ENCODE data around the gene CUBN. TPM values are rescaled to one million over a fixed set of nuclear protein-coding genes. Genes with fewer than 3 reads are reported as not detected.

The CUBN gene
- 0.50 TPM for polyA plus RNA-seq (2013, experiment 1 of 4)
- 0.44 TPM for polyA plus RNA-seq (2013, experiment 2 of 4)
- polyA plus RNA-seq (2013, experiment 3 of 4), result 0.75 TPM
- 0.73 TPM for polyA plus RNA-seq (2013, experiment 4 of 4)

GRCh38 chr10:17129741-17130140 is at the start of gene CUBN:
Gene CUBN, minus strand, starts transcription at chr10:17129811. Its CDS starts 46 bp downstream, at chr10:17129765.
- WGBS, 2 experiments, result 96 to 97% methylated on average over 1 of the region's 1 CpG
- Histone ChIP-seq H3K4me3 (ENCODE audit: insufficient read depth, low read depth, low read length) (no peak within 1 kb of the TSS), H3K9me3 (ENCODE audit: control insufficient read depth, low read length) (no peaks in the 10 kb centered on the region), H3K4me1 (ENCODE audit: control insufficient read depth, insufficient read depth, low read length) (no peaks in the 10 kb centered on the region), H3K36me3 (ENCODE audit: control insufficient read depth, insufficient read depth, low read length) (no peaks in the 10 kb centered on the region), H3K27ac (ENCODE audit: insufficient read depth, low read depth, low read length, poor library complexity, severe bottlenecking) (no peak within 1 kb of the TSS), H3K27me3 (ENCODE audit: control insufficient read depth, insufficient read depth, low read length, poor library complexity, severe bottlenecking) (no peaks in the 10 kb centered on the region)

DNA sequence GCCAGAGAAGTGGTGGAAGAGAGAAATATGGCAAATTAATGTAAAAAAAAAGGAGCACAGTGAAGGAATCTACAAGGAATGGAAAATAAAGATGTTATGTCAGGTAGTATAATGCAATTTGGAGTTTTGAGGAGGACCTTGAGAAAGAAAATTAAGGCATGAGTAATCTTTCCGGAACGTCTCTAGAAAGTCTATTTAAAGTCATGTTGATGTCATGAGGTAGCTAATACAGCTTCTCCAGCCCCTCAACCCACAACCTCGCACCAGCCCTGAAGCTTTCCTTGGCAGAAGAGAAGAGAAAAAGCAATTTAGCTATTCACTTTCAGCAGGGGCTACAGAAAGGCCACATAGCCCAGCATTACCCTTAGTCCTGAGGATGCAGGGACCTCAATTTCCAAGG is 49.4 kb upstream of the CUBN start:
- Histone ChIP-seq H3K4me1 (ENCODE audit: control insufficient read depth, insufficient read depth, low read length) (peaks cover 7% of the 10 kb centered on the region), H3K27ac (ENCODE audit: insufficient read depth, low read depth, low read length, poor library complexity, severe bottlenecking) (no peak overlapping the region), H3K36me3 (ENCODE audit: control insufficient read depth, insufficient read depth, low read length) (no peaks in the 10 kb centered on the region), H3K4me3 (ENCODE audit: insufficient read depth, low read depth, low read length) (no peak overlapping the region), H3K9me3 (ENCODE audit: control insufficient read depth, low read length) (no peaks in the 10 kb centered on the region), H3K27me3 (ENCODE audit: control insufficient read depth, insufficient read depth, low read length, poor library complexity, severe bottlenecking) (no peaks in the 10 kb centered on the region)
- 91 to 94% methylated on average over 3 of the region's 3 CpGs for WGBS, 2 experiments

- no peak overlapping the region for H3K4me3 ChIP-seq (ENCODE audit: insufficient read depth, low read depth, low read length)
- no peaks in the 10 kb centered on the region for H3K27me3 ChIP-seq (ENCODE audit: control insufficient read depth, insufficient read depth, low read length, poor library complexity, severe bottlenecking)
- H3K4me1 ChIP-seq (ENCODE audit: control insufficient read depth, insufficient read depth, low read length), result peaks cover 7% of the 10 kb centered on the region
- H3K9me3 ChIP-seq (ENCODE audit: control insufficient read depth, low read length), result no peaks in the 10 kb centered on the region
- no peaks in the 10 kb centered on the region for H3K36me3 ChIP-seq (ENCODE audit: control insufficient read depth, insufficient read depth, low read length)
- no peak overlapping the region for H3K27ac ChIP-seq (ENCODE audit: insufficient read depth, low read depth, low read length, poor library complexity, severe bottlenecking)
- WGBS, 2 experiments, result 78 to 83% methylated on average over 1 of the region's 1 CpG
Measured at GRCh38 chr10:17178006-17178405, 48.4 kb upstream of the CUBN start.

GRCh38 chr10:17177014-17177413 is 47.4 kb upstream of the CUBN start:
- Histone ChIP-seq H3K36me3 (ENCODE audit: control insufficient read depth, insufficient read depth, low read length) (no peaks in the 10 kb centered on the region), H3K27me3 (ENCODE audit: control insufficient read depth, insufficient read depth, low read length, poor library complexity, severe bottlenecking) (no peaks in the 10 kb centered on the region), H3K9me3 (ENCODE audit: control insufficient read depth, low read length) (no peaks in the 10 kb centered on the region), H3K4me1 (ENCODE audit: control insufficient read depth, insufficient read depth, low read length) (peaks cover 7% of the 10 kb centered on the region), H3K4me3 (ENCODE audit: insufficient read depth, low read depth, low read length) (no peak overlapping the region), H3K27ac (ENCODE audit: insufficient read depth, low read depth, low read length, poor library complexity, severe bottlenecking) (no peak overlapping the region)
- WGBS, 2 experiments, result 97 to 100% methylated on average over 1 of the region's 1 CpG

- no peaks in the 10 kb centered on the region for H3K36me3 ChIP-seq (ENCODE audit: control insufficient read depth, insufficient read depth, low read length)
- no peaks in the 10 kb centered on the region for H3K27me3 ChIP-seq (ENCODE audit: control insufficient read depth, insufficient read depth, low read length, poor library complexity, severe bottlenecking)
- H3K9me3 ChIP-seq (ENCODE audit: control insufficient read depth, low read length), result no peaks in the 10 kb centered on the region
- no peak overlapping the region for H3K27ac ChIP-seq (ENCODE audit: insufficient read depth, low read depth, low read length, poor library complexity, severe bottlenecking)
- H3K4me1 ChIP-seq (ENCODE audit: control insufficient read depth, insufficient read depth, low read length), result peaks cover 7% of the 10 kb centered on the region
- no peak overlapping the region for H3K4me3 ChIP-seq (ENCODE audit: insufficient read depth, low read depth, low read length)
Measured at GRCh38 chr10:17176091-17176490, 46.5 kb upstream of the CUBN start.

GRCh38 chr10:17175551-17175950 is 45.9 kb upstream of the CUBN start:
- Histone ChIP-seq H3K27me3 (ENCODE audit: control insufficient read depth, insufficient read depth, low read length, poor library complexity, severe bottlenecking) (no peaks in the 10 kb centered on the region), H3K9me3 (ENCODE audit: control insufficient read depth, low read length) (no peaks in the 10 kb centered on the region), H3K36me3 (ENCODE audit: control insufficient read depth, insufficient read depth, low read length) (no peaks in the 10 kb centered on the region), H3K4me1 (ENCODE audit: control insufficient read depth, insufficient read depth, low read length) (peaks cover 7% of the 10 kb centered on the region), H3K27ac (ENCODE audit: insufficient read depth, low read depth, low read length, poor library complexity, severe bottlenecking) (no peak overlapping the region), H3K4me3 (ENCODE audit: insufficient read depth, low read depth, low read length) (no peak overlapping the region)
- WGBS, 2 experiments, result 19% methylated on average over 3 of the region's 4 CpGs

- H3K27ac ChIP-seq (ENCODE audit: insufficient read depth, low read depth, low read length, poor library complexity, severe bottlenecking), result no peak overlapping the region
- H3K27me3 ChIP-seq (ENCODE audit: control insufficient read depth, insufficient read depth, low read length, poor library complexity, severe bottlenecking), result no peaks in the 10 kb centered on the region
- H3K4me3 ChIP-seq (ENCODE audit: insufficient read depth, low read depth, low read length), result no peak overlapping the region
- peaks cover 7% of the 10 kb centered on the region for H3K4me1 ChIP-seq (ENCODE audit: control insufficient read depth, insufficient read depth, low read length)
- H3K36me3 ChIP-seq (ENCODE audit: control insufficient read depth, insufficient read depth, low read length), result no peaks in the 10 kb centered on the region
- H3K9me3 ChIP-seq (ENCODE audit: control insufficient read depth, low read length), result no peaks in the 10 kb centered on the region
Measured at GRCh38 chr10:17174626-17175025, 45.0 kb upstream of the CUBN start.

DNA sequence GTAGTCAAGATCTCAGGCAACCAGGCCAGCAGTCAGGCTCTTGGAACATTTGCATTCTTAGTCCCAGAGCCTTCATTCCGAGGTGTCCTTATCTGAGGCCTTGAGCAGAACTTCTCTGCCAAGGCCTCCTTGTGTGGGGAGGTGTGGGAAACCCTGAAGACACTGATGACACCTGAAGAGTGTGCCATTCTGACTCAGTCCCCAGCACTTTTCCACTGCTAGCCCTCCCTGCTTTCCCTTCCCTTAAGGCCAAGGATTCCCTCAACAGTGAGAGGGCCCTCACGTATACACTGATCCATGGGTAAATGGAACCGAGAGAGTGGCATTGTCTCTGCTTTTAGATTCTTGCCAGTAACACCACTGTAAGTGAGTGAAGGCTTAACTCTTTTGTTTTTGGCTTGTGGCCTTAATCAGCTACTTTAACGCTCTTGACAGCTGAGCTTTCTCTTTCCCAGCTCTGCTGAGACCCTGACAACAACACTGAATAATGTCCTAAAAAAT is 41.6 kb upstream of the CUBN start:
- no peaks in the 10 kb centered on the region for H3K36me3 ChIP-seq (ENCODE audit: control insufficient read depth, insufficient read depth, low read length)
- no peak overlapping the region for H3K4me3 ChIP-seq (ENCODE audit: insufficient read depth, low read depth, low read length)
- H3K9me3 ChIP-seq (ENCODE audit: control insufficient read depth, low read length), result no peaks in the 10 kb centered on the region
- no peak overlapping the region for H3K27ac ChIP-seq (ENCODE audit: insufficient read depth, low read depth, low read length, poor library complexity, severe bottlenecking)
- H3K27me3 ChIP-seq (ENCODE audit: control insufficient read depth, insufficient read depth, low read length, poor library complexity, severe bottlenecking), result no peaks in the 10 kb centered on the region
- WGBS, 2 experiments, result 29 to 33% methylated on average over 4 of the region's 4 CpGs
- peaks cover 7% of the 10 kb centered on the region for H3K4me1 ChIP-seq (ENCODE audit: control insufficient read depth, insufficient read depth, low read length)

- Histone ChIP-seq H3K27ac (ENCODE audit: insufficient read depth, low read depth, low read length, poor library complexity, severe bottlenecking) (no peak overlapping the region), H3K27me3 (ENCODE audit: control insufficient read depth, insufficient read depth, low read length, poor library complexity, severe bottlenecking) (no peaks in the 10 kb centered on the region), H3K4me3 (ENCODE audit: insufficient read depth, low read depth, low read length) (no peak overlapping the region), H3K36me3 (ENCODE audit: control insufficient read depth, insufficient read depth, low read length) (no peaks in the 10 kb centered on the region), H3K4me1 (ENCODE audit: control insufficient read depth, insufficient read depth, low read length) (no peaks in the 10 kb centered on the region), H3K9me3 (ENCODE audit: control insufficient read depth, low read length) (no peaks in the 10 kb centered on the region)
- WGBS, 2 experiments, result 91 to 95% methylated on average over 4 of the region's 4 CpGs
Measured at GRCh38 chr10:17169803-17170202, 40.2 kb upstream of the CUBN start.

DNA sequence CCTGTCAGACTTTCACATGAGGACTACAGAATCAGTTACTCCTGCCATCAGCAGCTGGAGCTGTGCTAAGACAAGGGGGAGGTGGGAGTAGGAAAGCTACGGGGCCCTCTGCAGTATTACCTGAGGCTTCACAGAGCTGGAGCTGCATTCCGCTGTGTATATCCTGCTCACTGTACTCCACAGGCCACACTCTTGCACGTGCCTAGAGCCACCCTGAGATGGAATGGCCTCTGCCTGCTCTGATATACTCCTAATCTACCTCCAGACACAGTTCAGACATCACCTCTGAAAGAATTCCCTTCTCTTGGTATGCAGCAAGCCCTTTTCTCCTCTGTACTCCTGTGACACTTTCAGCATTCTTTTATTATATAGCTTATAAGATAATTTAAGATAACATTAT is 37.1 kb upstream of the CUBN start:
- Histone ChIP-seq H3K36me3 (ENCODE audit: control insufficient read depth, insufficient read depth, low read length) (no peaks in the 10 kb centered on the region), H3K27me3 (ENCODE audit: control insufficient read depth, insufficient read depth, low read length, poor library complexity, severe bottlenecking) (no peaks in the 10 kb centered on the region), H3K4me3 (ENCODE audit: insufficient read depth, low read depth, low read length) (no peak overlapping the region), H3K27ac (ENCODE audit: insufficient read depth, low read depth, low read length, poor library complexity, severe bottlenecking) (no peak overlapping the region), H3K4me1 (ENCODE audit: control insufficient read depth, insufficient read depth, low read length) (no peaks in the 10 kb centered on the region), H3K9me3 (ENCODE audit: control insufficient read depth, low read length) (no peaks in the 10 kb centered on the region)
- 86 to 91% methylated on average over 3 of the region's 3 CpGs for WGBS, 2 experiments

GRCh38 chr10:17162828-17163227 is 33.2 kb upstream of the CUBN start:
- Histone ChIP-seq H3K4me3 (ENCODE audit: insufficient read depth, low read depth, low read length) (no peak overlapping the region), H3K9me3 (ENCODE audit: control insufficient read depth, low read length) (no peaks in the 10 kb centered on the region), H3K4me1 (ENCODE audit: control insufficient read depth, insufficient read depth, low read length) (no peaks in the 10 kb centered on the region), H3K27me3 (ENCODE audit: control insufficient read depth, insufficient read depth, low read length, poor library complexity, severe bottlenecking) (no peaks in the 10 kb centered on the region), H3K27ac (ENCODE audit: insufficient read depth, low read depth, low read length, poor library complexity, severe bottlenecking) (no peak overlapping the region), H3K36me3 (ENCODE audit: control insufficient read depth, insufficient read depth, low read length) (no peaks in the 10 kb centered on the region)
- WGBS, 2 experiments, result 84 to 96% methylated on average over 2 of the region's 2 CpGs

All from ectodermal cell (in vitro differentiated cells).